HCT116 (cell line): ENCODE data around the gene RAB27A. TPM values are rescaled to one million over a fixed set of nuclear protein-coding genes. Genes with fewer than 3 reads are reported as not detected.

Source experiments
- ATAC-seq: fragments of 200-7000 bp; cut with Tn5 transposase; 2 replicates; pipeline ENCODE4 v1.9.1; 2020; ENCODE audit warnings: mild to moderate bottlenecking, moderate library complexity
- BruUV-seq: library from RNA; stranded (reverse); fragments of 400-500 nt; replicated peaks from 2 replicates; lab custom pipeline; 2021; lab: Mats Ljungman, UMichigan
- CTCF ChIA-PET: fragments of 300-600 bp; sonication (Branson Sonifier 250); formaldehyde crosslinking; loops from one replicate; lab custom pipeline; 2021; ENCODE audit warnings: antibody characterized with exemption; lab: Charles Lee
- POLR2A ChIA-PET: fragments of 300-600, 350-600 bp; sonication (Branson Sonifier 250); formaldehyde crosslinking; loops from one replicate; lab custom pipeline; 2021; ENCODE audit warnings: antibody characterized with exemption; lab: Charles Lee
- RAD21 ChIA-PET, 2 experiments: fragments of 300-600 bp; sonication (Branson Sonifier 250); formaldehyde crosslinking; loops; one replicate each; lab custom pipeline; 2023; ENCODE audit warnings: low total read pairs in 2 of 2; ENCODE audit not compliant: uncharacterized antibody in 2 of 2, unreplicated experiment in 2 of 2, low non-redundant PET in 1 of 2; lab: Charles Lee
- DNase-seq: peaks from one replicate; pipeline ENCODE4 v3.0.0-alpha.2; 2010; ENCODE audit warnings: low read depth, low spot score
- H2AFZ ChIP-seq: fragments of 200-600 bp; shearing (Covaris generic), sonication (generic); 2 replicates; pipeline ENCODE4 v1.6.1; 2017; ENCODE audit warnings: low read depth, mixed run types, mixed read lengths, antibody characterized with exemption, low read length; ENCODE audit not compliant: poor library complexity, severe bottlenecking
- H3K27ac ChIP-seq: 2 replicates; pipeline ENCODE4 v1.5.1; 2012; ENCODE audit warnings: low read depth, low read length
- H3K27me3 ChIP-seq: fragments of 200-600 bp; sonication (generic); 2 replicates; pipeline ENCODE4 v1.6.1; 2016; ENCODE audit warnings: mixed run types, low read length, mixed read lengths; ENCODE audit not compliant: insufficient read depth
- H3K36me3 ChIP-seq, 2 experiments: fragments of 200-500 bp in 1 of 2; fragments of 200-600 bp in 1 of 2; sonication (Bioruptor generic) in 1 of 2; sonication (generic) in 1 of 2; 2 replicates each; pipeline versions ENCODE4 v1.5.1 to v1.6.1; 2014 to 2016; ENCODE audit warnings: low read length in 2 of 2, inconsistent platforms in 1 of 2, mixed read lengths in 1 of 2, mixed run types in 1 of 2; ENCODE audit not compliant: insufficient read depth in 2 of 2, control insufficient read depth in 1 of 2
- H3K4me1 ChIP-seq, 2 experiments: fragments of 200-600 bp in 1 of 2; sonication (generic) in 1 of 2; 2 replicates each; pipeline versions ENCODE4 v1.5.1 to v1.6.1; 2012 to 2017; ENCODE audit warnings: low read length in 2 of 2, inconsistent platforms in 1 of 2, mild to moderate bottlenecking in 1 of 2, mixed read lengths in 1 of 2, mixed run types in 1 of 2, moderate library complexity in 1 of 2; ENCODE audit not compliant: insufficient read depth in 2 of 2, control insufficient read depth in 1 of 2
- H3K4me2 ChIP-seq: fragments of 200-600 bp; sonication (generic); 2 replicates; pipeline ENCODE4 v1.6.1; 2017; ENCODE audit warnings: mixed run types, low read length, mixed read lengths
- H3K4me3 ChIP-seq, 2 experiments: fragments of 200-600 bp in 1 of 2; sonication (generic) in 1 of 2; replicated peaks in 1 of 2; 2 replicates each; pipeline ENCODE4 v1.5.1; 2011 to 2016; ENCODE audit warnings: low read length in 2 of 2, control low read depth in 1 of 2, low read depth in 1 of 2, mild to moderate bottlenecking in 1 of 2, mixed read lengths in 1 of 2, mixed run types in 1 of 2
- H3K79me2 ChIP-seq: fragments of 200-600 bp; sonication (generic); 2 replicates; pipeline ENCODE4 v1.6.1; 2017; ENCODE audit warnings: mild to moderate bottlenecking, mixed run types, low read length, moderate library complexity, mixed read lengths; ENCODE audit not compliant: insufficient read depth
- H3K9ac ChIP-seq: fragments of 200-600 bp; sonication (generic); 2 replicates; pipeline ENCODE4 v1.6.1; 2016; ENCODE audit warnings: low read length, mixed read lengths
- H3K9me2 ChIP-seq: fragments of 200-600 bp; sonication (generic), shearing (Covaris generic); 2 replicates; pipeline ENCODE4 v1.6.1; 2017; ENCODE audit warnings: mixed run types, mild to moderate bottlenecking, moderate library complexity; ENCODE audit not compliant: insufficient read depth
- H3K9me3 ChIP-seq, 2 experiments: fragments of 200-500 bp in 1 of 2; fragments of 200-600 bp in 1 of 2; sonication (Bioruptor generic) in 1 of 2; sonication (generic) in 1 of 2; 2 replicates each; pipeline ENCODE4 v1.6.1; 2014 to 2017; ENCODE audit warnings: low read length in 2 of 2, mixed read lengths in 2 of 2, inconsistent platforms in 1 of 2, low read depth in 1 of 2, mild to moderate bottlenecking in 1 of 2, mixed run types in 1 of 2, moderate library complexity in 1 of 2; ENCODE audit not compliant: control insufficient read depth in 1 of 2, insufficient read depth in 1 of 2
- H4K20me1 ChIP-seq: fragments of 200-600 bp; sonication (generic), shearing (Covaris generic); 2 replicates; pipeline ENCODE4 v1.6.1; 2017; ENCODE audit warnings: mixed run types, mild to moderate bottlenecking, moderate library complexity; ENCODE audit not compliant: insufficient read depth
- CBX3 ChIP-seq: IDR thresholded peaks from 2 replicates; pipeline ENCODE4 v1.6.1; 2012; ENCODE audit warnings: low read depth
- FOSL1 ChIP-seq: IDR thresholded peaks from 2 replicates; pipeline ENCODE4 v1.6.1; 2012; ENCODE audit warnings: low read depth
- MAX ChIP-seq: IDR thresholded peaks from 2 replicates; pipeline ENCODE4 v1.6.1; 2012
- SIN3A ChIP-seq: IDR thresholded peaks from 2 replicates; pipeline ENCODE4 v1.6.1; 2012; ENCODE audit warnings: low read depth
- SP1 ChIP-seq: IDR thresholded peaks from 2 replicates; pipeline ENCODE4 v1.6.1; 2012; ENCODE audit warnings: low read depth
- TCF7L2 ChIP-seq: IDR thresholded peaks from 2 replicates; pipeline ENCODE4 v1.7.0; 2011; ENCODE audit warnings: borderline replicate concordance, inconsistent platforms; ENCODE audit not compliant: insufficient read depth, insufficient read length; ENCODE audit errors: extremely low read depth
- ZBTB33 ChIP-seq: IDR thresholded peaks from 2 replicates; pipeline ENCODE4 v1.6.1; 2011; ENCODE audit warnings: mild to moderate bottlenecking, low read length, moderate library complexity; ENCODE audit not compliant: insufficient replicate concordance; ENCODE audit errors: extremely low read depth
- ZFX ChIP-seq: fragments of 450-650 bp; IDR thresholded peaks from 2 replicates; pipeline ENCODE4 v1.6.1; 2017
- intact Hi-C: fragments of 100-400 bp; cut with micrococcal nuclease; formaldehyde crosslinking; loops from 2 replicates; pipeline ENCODE4 v1.10.0; 2022
- total RNA-seq: library from RNA; stranded (reverse); gene quantifications from one replicate; pipeline ENCODE4 v1.2.1, GENCODE V29; 2021; ENCODE audit not compliant: unreplicated experiment
- TF ChIP-seq, protein P1 (sequence below), 3 experiments: fragments of 200-600 bp in 1 of 3; sonication (generic) in 1 of 3; IDR thresholded peaks in 2 of 3; conservative IDR thresholded peaks in 1 of 3; 2 replicates each; pipeline ENCODE4 v1.5.1; 2012 to 2017; ENCODE audit warnings: low read depth in 2 of 3, low read length in 2 of 3, antibody characterized with exemption in 1 of 3, borderline replicate concordance in 1 of 3, control low read depth in 1 of 3, mild to moderate bottlenecking in 1 of 3, mixed read lengths in 1 of 3, mixed run types in 1 of 3, moderate library complexity in 1 of 3; ENCODE audit not compliant: insufficient read depth in 1 of 3

Gene RAB27A
- total RNA-seq, 1 experiment from 2014 or later = 8.8 TPM

- Histone ChIP-seq H4K20me1 (no peaks in the 10 kb centered on the region), H2AFZ (no peak overlapping the region), H3K27me3 (no peaks in the 10 kb centered on the region), H3K4me1 (peaks cover 0 to 5% of the 10 kb centered on the region in 2 experiments; a peak in 2 of 4 replicates), H3K27ac (no peak overlapping the region), H3K4me2 (no peak overlapping the region), H3K4me3 (no peak overlapping the region), H3K9me2 (no peaks in the 10 kb centered on the region), H3K79me2 (no peaks in the 10 kb centered on the region), H3K36me3 (no peaks in the 10 kb centered on the region), H3K9me3 (no peaks in the 10 kb centered on the region), H3K9ac (no peak overlapping the region)
- intact Hi-C loops = no loop called here
- ATAC-seq (no peak), DNase-seq (no peak)
- BruUV-seq = no TSS peak
- ChIA-PET CTCF (no interaction called here), POLR2A (no interaction called here), RAD21 (no interaction called here)
- TF ChIP-seq SIN3A = no peak
- no peak for TF ChIP-seq CBX3
- no peak for TF ChIP-seq MAX
- TF ChIP-seq, protein P1, sequence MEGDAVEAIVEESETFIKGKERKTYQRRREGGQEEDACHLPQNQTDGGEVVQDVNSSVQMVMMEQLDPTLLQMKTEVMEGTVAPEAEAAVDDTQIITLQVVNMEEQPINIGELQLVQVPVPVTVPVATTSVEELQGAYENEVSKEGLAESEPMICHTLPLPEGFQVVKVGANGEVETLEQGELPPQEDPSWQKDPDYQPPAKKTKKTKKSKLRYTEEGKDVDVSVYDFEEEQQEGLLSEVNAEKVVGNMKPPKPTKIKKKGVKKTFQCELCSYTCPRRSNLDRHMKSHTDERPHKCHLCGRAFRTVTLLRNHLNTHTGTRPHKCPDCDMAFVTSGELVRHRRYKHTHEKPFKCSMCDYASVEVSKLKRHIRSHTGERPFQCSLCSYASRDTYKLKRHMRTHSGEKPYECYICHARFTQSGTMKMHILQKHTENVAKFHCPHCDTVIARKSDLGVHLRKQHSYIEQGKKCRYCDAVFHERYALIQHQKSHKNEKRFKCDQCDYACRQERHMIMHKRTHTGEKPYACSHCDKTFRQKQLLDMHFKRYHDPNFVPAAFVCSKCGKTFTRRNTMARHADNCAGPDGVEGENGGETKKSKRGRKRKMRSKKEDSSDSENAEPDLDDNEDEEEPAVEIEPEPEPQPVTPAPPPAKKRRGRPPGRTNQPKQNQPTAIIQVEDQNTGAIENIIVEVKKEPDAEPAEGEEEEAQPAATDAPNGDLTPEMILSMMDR (IDR thresholded peaks at IDR 0.05 in 2 of 3, conservative IDR thresholded peaks at IDR 0.05 in 1 of 3; ENCODE audit: borderline replicate concordance in 1 of 3, insufficient read depth in 1 of 3, low read depth in 2 of 3, low read length in 2 of 3) = no peak
- no peak for TF ChIP-seq TCF7L2
- no peak for TF ChIP-seq ZBTB33
- no peak for TF ChIP-seq ZFX
- no peak for TF ChIP-seq SP1
- TF ChIP-seq FOSL1 = no peak
Measured at GRCh38 chr15:55268176-55268695, 21.4 kb downstream of the RAB27A start.
